ENCODE data around the gene CSTPP1.
"Not testable (repeated sequence)": the region's sequence is repeated elsewhere in the genome, so short reads cannot be mapped to it uniquely, and the experiment has no call there.

The CSTPP1 gene

GRCh38 chr11:46961041-46961440 lies 24.5 kb downstream of the CSTPP1 start:
- no peak for DNase-seq

- DNase-seq: not testable (repeated sequence)
Measured at GRCh38 chr11:46961886-46962285, 25.3 kb downstream of the CSTPP1 start.

GRCh38 chr11:46963844-46964243 lies 27.3 kb downstream of the CSTPP1 start:
- no peak for DNase-seq

GRCh38 chr11:46966773-46967172 lies 30.2 kb downstream of the CSTPP1 start:
- no peak for DNase-seq

GRCh38 chr11:46967962-46968361 lies 31.4 kb downstream of the CSTPP1 start:
- no peak for DNase-seq

- no peak for DNase-seq
Measured at GRCh38 chr11:46969379-46969778, 32.8 kb downstream of the CSTPP1 start.

GRCh38 chr11:46970913-46971625 lies 34.5 kb downstream of the CSTPP1 start:
- DNase-seq: no peak

- DNase-seq: no peak
Measured at GRCh38 chr11:46972343-46972742, 35.8 kb downstream of the CSTPP1 start.

GRCh38 chr11:46972821-46973220 lies 36.3 kb downstream of the CSTPP1 start:
- DNase-seq: no peak

- peak; percentile 3 for DNase-seq
Measured at GRCh38 chr11:46976182-46976854, 39.8 kb downstream of the CSTPP1 start.

GRCh38 chr11:46977038-46977813 lies 40.7 kb downstream of the CSTPP1 start:
- DNase-seq: no peak

GRCh38 chr11:46978005-46978491 lies 41.5 kb downstream of the CSTPP1 start:
- no peak for DNase-seq

- DNase-seq: no peak
Measured at GRCh38 chr11:46979358-46979757, 42.8 kb downstream of the CSTPP1 start.

- no peak for DNase-seq
Measured at GRCh38 chr11:46981436-46981835, 44.9 kb downstream of the CSTPP1 start.

- no peak for DNase-seq
Measured at GRCh38 chr11:46982797-46983452, 46.4 kb downstream of the CSTPP1 start.

- DNase-seq: no peak
Measured at GRCh38 chr11:46983598-46983997, 47.0 kb downstream of the CSTPP1 start.

GRCh38 chr11:46984548-46984947 lies 48.0 kb downstream of the CSTPP1 start:
- DNase-seq: no peak

- DNase-seq: no peak
Measured at GRCh38 chr11:46984987-46985386, 48.4 kb downstream of the CSTPP1 start.

- DNase-seq: no peak
Measured at GRCh38 chr11:46987183-46987582, 50.6 kb downstream of the CSTPP1 start.

- not testable (repeated sequence) for DNase-seq
Measured at GRCh38 chr11:46989810-46990487, 53.4 kb downstream of the CSTPP1 start.

- no peak for DNase-seq
Measured at GRCh38 chr11:46991391-46991790, 54.8 kb downstream of the CSTPP1 start.

GRCh38 chr11:46992386-46992785 lies 55.8 kb downstream of the CSTPP1 start:
- DNase-seq: not testable (repeated sequence)
